ENCODE data around the gene TSPAN18.

- TF ChIP-seq ZNF391 (tag by site-specific recombination; IDR thresholded peaks at IDR 0.05; ENCODE audit: borderline replicate concordance, low read depth) (no peak), SP2 (tag by site-specific recombination; IDR thresholded peaks at IDR 0.05) (no peak), CTCF (tag by site-specific recombination; IDR thresholded peaks at IDR 0.05) (no peak), ZXDB (tag by site-specific recombination; IDR thresholded peaks at IDR 0.05) (no peak), ZNF513 (tag by site-specific recombination; IDR thresholded peaks at IDR 0.05) (no peak), ZNF621 (tag by site-specific recombination; IDR thresholded peaks at IDR 0.05) (no peak), ZNF155 (tag by site-specific recombination; IDR thresholded peaks at IDR 0.05) (no peak)
Observed at GRCh38 chr11:44964526-44965209, 237.9 kb downstream of the TSPAN18 start.
